Activated T-helper 1 cell treated with anti-CD3 and anti-CD28 coated beads, Interleukin-2, amount 50 U/mL, for 16 hours (primary cell): Measurements from ENCODE around the gene PPDPF.
"Not testable (repeated sequence)": the region's sequence is repeated elsewhere in the genome, so short reads cannot be mapped to it uniquely, and the experiment has no call there.

Source experiments
- DNase-seq, 2 donors: peaks; one replicate each; pipeline ENCODE4 v3.0.0-alpha.2; 2020; ENCODE audit warnings: low read depth in 1 of 2, low spot score in 1 of 2

The PPDPF gene

GRCh38 chr20:63561624-63562396, 41.2 kb downstream of the PPDPF start:
- DNase-seq: no peak

DNA sequence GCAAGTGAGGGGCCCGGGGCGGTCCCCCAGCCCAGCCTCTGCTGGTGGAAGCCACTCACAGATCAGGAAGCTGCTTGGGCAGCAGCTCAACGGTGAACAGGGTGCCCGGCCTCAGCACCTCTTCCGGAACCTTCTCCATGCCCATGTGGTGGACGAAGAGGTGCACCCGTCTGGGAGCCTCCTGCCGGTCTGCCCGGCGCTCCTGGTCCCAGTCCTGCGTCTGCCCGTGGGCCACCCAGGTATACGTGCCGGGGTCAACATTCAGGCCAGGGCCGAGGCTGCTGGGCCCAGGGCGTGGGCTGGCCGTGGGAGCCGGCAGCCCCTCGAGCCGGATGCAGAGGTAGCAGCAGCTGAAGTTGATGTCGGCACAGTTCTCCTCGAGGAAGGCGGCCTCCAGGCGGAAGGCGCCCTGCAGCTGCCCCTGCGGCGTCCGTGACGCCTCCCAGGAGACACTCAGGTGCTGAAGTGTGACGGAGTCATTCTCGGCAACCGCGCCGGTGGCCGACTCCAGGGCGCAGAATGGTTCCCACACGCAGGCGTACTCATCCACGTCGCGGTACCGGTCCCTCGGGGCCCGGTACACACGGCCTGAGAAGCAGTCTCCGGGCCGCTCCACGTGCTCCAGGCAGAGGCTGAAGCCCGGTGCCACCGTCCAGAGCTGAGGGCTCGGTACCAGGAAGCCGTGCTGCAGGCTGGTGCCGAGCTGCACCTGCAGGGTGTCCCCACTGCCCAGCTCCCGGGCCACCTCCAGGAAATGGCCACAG, 42.1 kb downstream of the PPDPF start:
- no peak for DNase-seq

DNA sequence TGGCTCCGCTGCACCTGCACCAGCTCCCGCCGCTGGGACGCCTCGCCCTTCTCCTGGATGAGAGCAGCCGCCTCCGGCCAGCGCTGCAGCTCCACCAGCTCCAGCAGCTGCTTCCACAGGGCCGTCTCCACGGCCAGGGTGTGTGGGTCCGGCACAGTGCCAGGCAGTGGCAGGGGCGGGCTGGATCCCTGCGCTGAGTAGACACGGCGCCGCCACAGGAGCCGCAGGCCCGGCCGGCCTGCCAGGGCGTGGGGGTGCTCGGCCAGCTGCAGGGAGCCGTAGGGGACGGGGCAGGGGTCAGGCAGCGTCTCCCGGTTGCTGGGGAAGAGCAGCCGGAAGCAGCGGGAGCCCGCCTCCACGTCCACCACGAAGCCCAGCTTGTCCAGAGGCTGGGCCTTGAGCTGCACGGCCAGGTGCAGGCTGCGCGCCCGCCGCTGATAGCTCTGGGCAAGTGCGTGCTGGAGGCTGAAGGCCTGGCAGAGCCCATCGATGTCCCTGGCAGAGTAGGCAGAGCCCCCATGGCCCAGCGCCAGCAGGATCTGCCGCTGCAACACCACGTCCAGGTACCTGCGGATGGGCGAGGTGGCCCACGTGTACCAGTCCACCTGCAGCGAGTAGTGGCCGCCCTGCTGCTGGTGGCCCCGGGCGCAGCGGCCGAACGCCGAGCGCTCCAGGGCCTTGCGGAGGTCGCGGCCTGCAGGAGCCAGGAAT, 42.8 kb downstream of the PPDPF start:
- no peak for DNase-seq

DNA sequence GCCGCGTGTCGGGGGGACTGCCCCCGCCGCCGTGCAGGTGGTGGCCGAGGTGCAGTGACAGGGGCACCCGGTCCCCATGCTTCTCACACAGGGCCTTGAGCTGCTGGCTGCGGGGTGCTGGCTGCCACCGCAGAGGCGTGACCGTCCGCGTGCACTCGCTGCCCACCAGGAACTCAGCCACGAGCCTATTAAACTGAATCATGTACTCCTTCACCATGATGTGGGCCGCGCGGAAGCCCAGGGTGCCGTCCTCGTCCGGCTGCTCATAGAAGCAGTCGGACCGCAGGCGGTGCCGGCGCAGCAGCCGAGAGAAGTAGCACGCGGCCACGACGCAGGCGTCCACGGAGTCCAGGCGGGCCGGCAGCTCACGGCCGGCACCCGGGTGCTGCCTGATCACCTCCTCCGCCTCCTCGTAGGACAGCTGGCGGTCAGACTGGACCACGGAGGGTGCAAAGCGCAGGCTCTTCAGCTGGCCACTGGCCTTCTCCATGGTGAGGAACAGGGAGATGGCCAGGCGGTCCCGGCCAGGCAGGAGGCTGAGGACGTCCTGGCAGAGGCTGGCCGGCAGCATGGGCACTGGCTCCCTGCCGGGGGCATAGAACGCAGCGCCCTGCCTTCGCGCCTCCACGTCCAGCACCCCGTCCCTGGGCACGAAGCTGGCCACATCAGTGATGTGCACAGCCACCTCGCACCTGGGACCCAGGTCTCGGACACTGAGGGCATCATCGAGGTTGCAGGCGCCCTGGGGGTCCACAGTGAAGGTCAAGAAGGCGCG, 43.7 kb downstream of the PPDPF start:
- DNase-seq: no peak

- DNase-seq: no peak
Observed at GRCh38 chr20:63565021-63565698, 44.6 kb downstream of the PPDPF start.

DNA sequence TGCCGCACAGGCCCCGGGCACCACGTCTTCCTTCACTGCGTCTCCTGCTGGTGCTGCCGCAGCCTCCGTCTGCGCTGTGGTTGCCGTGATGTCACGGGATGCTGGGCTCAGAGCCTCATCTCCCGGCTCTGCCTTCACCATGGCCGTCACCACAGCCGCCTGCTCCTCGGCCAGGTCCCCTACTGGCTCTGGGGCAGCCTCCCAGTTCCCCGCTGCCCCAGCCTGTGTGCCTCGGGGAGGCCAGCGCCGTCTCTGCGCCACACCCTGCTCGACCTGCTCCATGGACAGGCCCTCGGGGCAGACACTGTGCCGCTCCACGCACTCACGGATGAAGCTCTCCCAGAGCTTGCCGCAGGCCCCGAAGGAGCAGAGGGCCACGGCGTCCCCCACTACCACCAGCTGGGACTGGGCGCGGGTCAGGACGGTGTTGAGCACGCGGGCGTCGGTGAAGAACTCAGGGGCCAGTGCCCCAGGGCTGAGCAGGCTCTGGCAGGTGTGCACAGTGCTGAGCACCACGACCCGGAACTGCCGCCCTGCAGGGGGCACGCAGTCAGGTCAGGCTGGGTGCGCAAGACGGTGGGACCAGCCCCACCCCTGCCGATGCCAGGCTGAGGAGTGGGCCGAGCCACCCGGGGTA, 45.3 kb downstream of the PPDPF start:
- DNase-seq: no peak

- no peak for DNase-seq
Observed at GRCh38 chr20:63566395-63567135, 46.0 kb downstream of the PPDPF start.

GRCh38 chr20:63567136-63567385, 46.5 kb downstream of the PPDPF start:
- DNase-seq: no peak

DNA sequence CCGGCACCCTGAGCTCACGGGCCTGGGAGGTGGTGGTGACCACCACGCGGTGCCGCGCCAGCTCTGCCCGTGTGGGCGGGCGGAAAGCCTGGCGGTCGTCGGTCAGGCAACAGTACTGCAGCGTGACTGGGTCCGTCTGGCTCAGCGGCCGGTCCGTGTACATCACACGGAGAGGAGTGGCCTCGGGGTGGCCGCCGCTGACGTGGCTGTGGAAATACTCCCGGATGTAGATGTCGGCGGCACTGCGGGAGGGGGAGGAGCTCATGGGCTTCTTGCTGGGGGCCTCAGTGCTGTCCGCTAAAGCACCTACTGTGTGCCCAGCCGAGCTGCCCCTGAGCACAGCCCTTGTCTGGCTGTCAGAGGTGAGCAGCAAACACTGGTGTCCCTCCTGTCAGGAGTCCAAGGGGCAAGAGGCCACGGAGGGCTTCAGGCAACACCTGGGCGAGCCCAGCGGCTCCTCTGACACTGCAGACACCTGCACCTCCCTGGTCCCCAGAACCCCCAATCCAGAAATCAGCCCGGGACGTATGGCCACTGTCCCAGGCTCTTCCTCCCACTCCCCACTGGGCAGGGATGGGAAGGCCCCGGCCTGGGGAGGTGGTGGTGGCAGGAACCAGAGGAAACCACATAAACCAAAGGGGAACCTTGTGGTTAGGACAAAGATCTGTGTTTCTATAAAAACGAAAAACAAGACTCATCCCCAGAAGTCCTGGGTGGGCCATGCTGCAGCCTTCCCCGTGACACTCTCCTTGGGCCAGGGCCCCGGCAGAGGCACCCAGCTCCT, 47.0 kb downstream of the PPDPF start:
- DNase-seq: no peak

DNA sequence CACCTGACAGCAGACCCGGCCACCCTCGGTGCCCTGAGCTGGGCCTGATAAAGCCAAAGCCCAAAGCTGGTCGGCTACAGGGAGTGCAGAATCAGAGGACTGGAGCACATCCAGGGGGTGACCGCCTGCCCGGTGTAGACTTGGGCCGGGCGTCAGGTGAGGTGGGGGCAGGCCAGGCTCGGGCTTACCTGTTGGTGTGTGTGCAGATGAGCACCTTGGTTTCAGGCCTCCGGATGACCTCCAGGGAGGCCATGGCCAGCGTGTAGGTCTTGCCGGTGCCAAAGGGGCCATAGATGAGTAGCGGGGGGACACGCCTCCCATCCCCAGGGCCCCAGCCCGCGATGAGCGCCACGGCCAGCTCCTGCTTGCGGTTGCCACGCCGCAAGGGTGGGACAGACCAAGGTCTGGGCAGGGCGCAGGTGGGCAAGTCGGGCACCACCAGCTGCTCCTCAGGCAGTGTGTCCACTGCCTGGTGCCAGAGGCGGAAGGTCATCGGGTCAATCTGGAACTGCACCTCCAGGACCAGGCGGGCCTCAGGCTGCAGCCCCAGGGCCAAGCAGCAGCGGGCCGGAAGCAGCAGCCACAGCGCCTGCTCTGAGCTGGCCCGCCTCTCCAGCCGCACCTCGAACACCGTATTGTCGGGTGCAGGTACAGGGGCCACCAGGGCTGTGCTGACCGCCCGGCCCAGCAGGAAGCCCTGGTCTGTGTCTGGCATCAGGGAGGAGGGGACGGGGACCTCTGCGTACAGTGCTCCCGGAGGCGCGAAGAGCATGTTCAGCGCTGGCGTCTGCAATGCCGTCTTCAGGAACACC, 47.8 kb downstream of the PPDPF start:
- DNase-seq: no peak

GRCh38 chr20:63568986-63569949, 48.7 kb downstream of the PPDPF start:
- DNase-seq: no peak

GRCh38 chr20:63570281-63571086, 49.9 kb downstream of the PPDPF start:
- no peak for DNase-seq

DNA sequence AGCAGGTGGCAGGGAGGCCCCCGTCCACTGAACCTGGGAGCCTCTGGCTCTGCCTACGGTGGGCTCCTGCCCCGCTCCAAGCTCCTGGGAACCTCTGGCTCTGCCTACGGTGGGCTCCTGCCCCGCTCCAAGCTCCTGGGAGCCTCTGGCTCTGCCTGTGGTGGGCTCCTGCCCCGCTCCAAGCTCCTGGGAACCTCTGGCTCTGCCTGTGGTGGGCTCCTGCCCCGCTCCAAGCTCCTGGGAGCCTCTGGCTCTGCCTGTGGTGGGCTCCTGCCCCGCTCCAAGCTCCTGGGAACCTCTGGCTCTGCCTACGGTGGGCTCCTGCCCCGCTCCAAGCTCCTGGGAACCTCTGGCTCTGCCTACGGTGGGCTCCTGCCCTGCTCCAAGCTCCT, 50.5 kb downstream of the PPDPF start:
- not testable (repeated sequence) for DNase-seq
